Brain microvascular endothelial cell (primary cell): ENCODE measurements around the gene NDUFAF2.
"Not testable (repeated sequence)": the region's sequence is repeated elsewhere in the genome, so short reads cannot be mapped to it uniquely, and the experiment has no call there.

Experiments
- DNase-seq: peaks from one replicate; pipeline ENCODE4 v3.0.0-alpha.2; 2020
- H3K27ac ChIP-seq: fragments of 250-450 bp; sonication (Bioruptor Pico); 2 replicates; pipeline ENCODE4 v1.5.1; 2020; ENCODE audit warnings: mild to moderate bottlenecking, moderate library complexity
- H3K27me3 ChIP-seq: fragments of 250-450 bp; sonication (Bioruptor Pico); replicated peaks from 2 replicates; pipeline ENCODE4 v1.5.1; 2020; ENCODE audit warnings: mild to moderate bottlenecking
- H3K36me3 ChIP-seq: fragments of 250-450 bp; sonication (Bioruptor Pico); replicated peaks from 2 replicates; pipeline ENCODE4 v1.5.1; 2020; ENCODE audit warnings: mild to moderate bottlenecking
- H3K4me3 ChIP-seq: 2 replicates; pipeline ENCODE4 v1.5.1; 2011; ENCODE audit warnings: low read depth, mild to moderate bottlenecking, control low read depth, low read length, moderate library complexity
- CTCF ChIP-seq: IDR thresholded peaks from 2 replicates; pipeline ENCODE4 v1.5.1; 2011; ENCODE audit warnings: low read depth, mild to moderate bottlenecking, moderate library complexity, low read length, control low read depth, inconsistent platforms; ENCODE audit errors: missing control alignments
- in situ Hi-C: cut with HindIII; loops from 2 replicates; pipeline ENCODE4 v1.10.0; 2017; ENCODE audit warnings: low sequenced_read_pairs, low pct_ligation_motif_present

Gene NDUFAF2

GRCh38 chr5:61182449-61182848 lies 237.4 kb downstream of the NDUFAF2 start:
- Histone ChIP-seq H3K27me3 (no peaks in the 10 kb centered on the region), H3K4me3 (no peak overlapping the region), H3K27ac (no peak overlapping the region), H3K36me3 (no peaks in the 10 kb centered on the region)
- no peak for TF ChIP-seq CTCF
- DNase-seq, result no peak
- in situ Hi-C loops, result no loop called here

- in situ Hi-C loops, result no loop called here
- no peak for TF ChIP-seq CTCF
- no peaks in the 10 kb centered on the region for H3K27me3 ChIP-seq
- H3K4me3 ChIP-seq, result no peak overlapping the region
- DNase-seq, result no peak
- no peaks in the 10 kb centered on the region for H3K36me3 ChIP-seq
- H3K27ac ChIP-seq, result no peak overlapping the region
Measured at GRCh38 chr5:61183538-61183937, 238.5 kb downstream of the NDUFAF2 start.

GRCh38 chr5:61184708-61185107 lies 239.7 kb downstream of the NDUFAF2 start:
- in situ Hi-C loops, result no loop called here
- Histone ChIP-seq H3K27me3 (no peaks in the 10 kb centered on the region), H3K4me3 (no peak overlapping the region), H3K36me3 (no peaks in the 10 kb centered on the region), H3K27ac (no peak overlapping the region)
- no peak for TF ChIP-seq CTCF
- DNase-seq, result no peak

- Histone ChIP-seq H3K27ac (no peak overlapping the region), H3K4me3 (no peak overlapping the region), H3K27me3 (no peaks in the 10 kb centered on the region), H3K36me3 (no peaks in the 10 kb centered on the region)
- in situ Hi-C loops, result no loop called here
- no peak for TF ChIP-seq CTCF
- DNase-seq, result no peak
Measured at GRCh38 chr5:61186634-61187033, 241.6 kb downstream of the NDUFAF2 start.

GRCh38 chr5:61187352-61187751 lies 242.3 kb downstream of the NDUFAF2 start:
- H3K4me3 ChIP-seq, in situ Hi-C loops, H3K27me3 ChIP-seq, H3K27ac ChIP-seq, DNase-seq, H3K36me3 ChIP-seq: not testable (repeated sequence)

GRCh38 chr5:61187826-61188225 lies 242.8 kb downstream of the NDUFAF2 start:
- H3K27me3 ChIP-seq, H3K27ac ChIP-seq, H3K36me3 ChIP-seq, in situ Hi-C loops, DNase-seq, H3K4me3 ChIP-seq: not testable (repeated sequence)

GRCh38 chr5:61198606-61199005 lies 253.6 kb downstream of the NDUFAF2 start:
- in situ Hi-C loops, result no loop called here
- Histone ChIP-seq H3K27ac (no peak overlapping the region), H3K36me3 (no peaks in the 10 kb centered on the region), H3K27me3 (no peaks in the 10 kb centered on the region), H3K4me3 (no peak overlapping the region)
- DNase-seq, result no peak
- TF ChIP-seq CTCF, result no peak
